ENCODE results near the gene FASN.

Gene FASN

GRCh38 chr17:82098169-82098938 lies at the start of gene FASN:
TSS of gene FASN (minus strand) at chr17:82098236. CDS start at chr17:82096445, 1,791 bp downstream.
- no peak for TF ChIP-seq GATA3 (IDR thresholded peaks at IDR 0.05; ENCODE audit: low read depth, low read length)
- peak; percentile 8; the same call in 1 of the 2 replicates for TF ChIP-seq GATA2 (IDR thresholded peaks at IDR 0.05; ENCODE audit: low read depth, low read length)

GRCh38 chr17:82146663-82147654 lies 48.9 kb upstream of the FASN start:
- no peak for TF ChIP-seq GATA2 (IDR thresholded peaks at IDR 0.05; ENCODE audit: low read depth, low read length)
- TF ChIP-seq GATA3 (IDR thresholded peaks at IDR 0.05; ENCODE audit: low read depth, low read length) = no peak

GRCh38 chr17:82145550-82146155 lies 47.6 kb upstream of the FASN start:
- TF ChIP-seq GATA2 (IDR thresholded peaks at IDR 0.05; ENCODE audit: low read depth, low read length) (no peak), GATA3 (IDR thresholded peaks at IDR 0.05; ENCODE audit: low read depth, low read length) (no peak)

GRCh38 chr17:82143333-82143732 lies 45.3 kb upstream of the FASN start:
- TF ChIP-seq GATA3 (IDR thresholded peaks at IDR 0.05; ENCODE audit: low read depth, low read length) = no peak
- peak; percentile 38; the same call in 1 of the 2 replicates for TF ChIP-seq GATA2 (IDR thresholded peaks at IDR 0.05; ENCODE audit: low read depth, low read length)

- TF ChIP-seq GATA3 (IDR thresholded peaks at IDR 0.05; ENCODE audit: low read depth, low read length) (no peak), GATA2 (IDR thresholded peaks at IDR 0.05; ENCODE audit: low read depth, low read length) (no peak)
These were observed 40.5 kb upstream of the FASN start for GRCh38 chr17:82138511-82138992.

GRCh38 chr17:82134101-82134500 lies 36.1 kb upstream of the FASN start:
- TF ChIP-seq GATA2 (IDR thresholded peaks at IDR 0.05; ENCODE audit: low read depth, low read length) = no peak
- no peak for TF ChIP-seq GATA3 (IDR thresholded peaks at IDR 0.05; ENCODE audit: low read depth, low read length)

- TF ChIP-seq GATA2 (IDR thresholded peaks at IDR 0.05; ENCODE audit: low read depth, low read length) (no peak), GATA3 (IDR thresholded peaks at IDR 0.05; ENCODE audit: low read depth, low read length) (no peak)
These were observed 31.1 kb upstream of the FASN start for GRCh38 chr17:82129095-82129494.

GRCh38 chr17:82128287-82128686 lies 30.3 kb upstream of the FASN start:
- TF ChIP-seq GATA2 (IDR thresholded peaks at IDR 0.05; ENCODE audit: low read depth, low read length) (no peak), GATA3 (IDR thresholded peaks at IDR 0.05; ENCODE audit: low read depth, low read length) (no peak)

GRCh38 chr17:82127704-82128103 lies 29.7 kb upstream of the FASN start:
- TF ChIP-seq GATA2 (IDR thresholded peaks at IDR 0.05; ENCODE audit: low read depth, low read length) (no peak), GATA3 (IDR thresholded peaks at IDR 0.05; ENCODE audit: low read depth, low read length) (no peak)

- TF ChIP-seq GATA3 (IDR thresholded peaks at IDR 0.05; ENCODE audit: low read depth, low read length) (no peak), GATA2 (IDR thresholded peaks at IDR 0.05; ENCODE audit: low read depth, low read length) (no peak)
These were observed 29.2 kb upstream of the FASN start for GRCh38 chr17:82127315-82127595.

- TF ChIP-seq GATA3 (IDR thresholded peaks at IDR 0.05; ENCODE audit: low read depth, low read length) = no peak
- TF ChIP-seq GATA2 (IDR thresholded peaks at IDR 0.05; ENCODE audit: low read depth, low read length) = no peak
These were observed 28.7 kb upstream of the FASN start for GRCh38 chr17:82126556-82127314.

GRCh38 chr17:82124101-82124500 lies 26.1 kb upstream of the FASN start:
- TF ChIP-seq GATA3 (IDR thresholded peaks at IDR 0.05; ENCODE audit: low read depth, low read length) = no peak
- TF ChIP-seq GATA2 (IDR thresholded peaks at IDR 0.05; ENCODE audit: low read depth, low read length) = no peak
